GM12878 (cell line): ENCODE results near the gene FBN3. TPM values are rescaled to one million over a fixed set of nuclear protein-coding genes. Genes with fewer than 3 reads are reported as not detected.

Experiments
- ATAC-seq: fragments of 200-7000 bp; cut with Tn5 transposase; 3 replicates; pipeline ENCODE4 v1.9.1; 2020; ENCODE audit warnings: mild to moderate bottlenecking, moderate library complexity
- BruUV-seq: library from RNA; stranded (reverse); fragments of 400-500 nt; replicated peaks from 2 replicates; lab custom pipeline; 2021; lab: Mats Ljungman, UMichigan
- CTCF ChIA-PET: fragments of 300-600 bp; sonication (Branson Sonifier 250); formaldehyde crosslinking; extraction: SDS; loops from one replicate; lab custom pipeline; 2021; ENCODE audit warnings: inconsistent platforms; lab: Yijun Ruan, JAX
- POLR2A ChIA-PET: fragments of 350-600 bp; formaldehyde crosslinking; extraction: SDS; loops from one replicate; lab custom pipeline; 2021; ENCODE audit warnings: inconsistent platforms; lab: Charles Lee
- RAD21 ChIA-PET: fragments of 300-600 bp; sonication (Branson Sonifier 250); formaldehyde crosslinking; loops from one replicate; lab custom pipeline; 2023; ENCODE audit warnings: antibody characterized with exemption; ENCODE audit not compliant: unreplicated experiment; lab: Charles Lee
- SMC1A ChIA-PET: fragments of 300-600 bp; sonication (Branson Sonifier 250); formaldehyde crosslinking; loops from one replicate; lab custom pipeline; 2023; ENCODE audit not compliant: unreplicated experiment, uncharacterized antibody; lab: Charles Lee
- DNase-seq: peaks from one replicate; pipeline ENCODE4 v3.0.0-alpha.2; 2011; ENCODE audit warnings: low read depth, low spot score
- FAIRE-seq: peaks from 3 replicates; lab custom pipeline; 2011; peaks lifted over from hg19 to GRCh38; lab: Jason Lieb, UNC
- H2AFZ ChIP-seq: 2 replicates; pipeline ENCODE4 v1.6.0; 2011; ENCODE audit warnings: low read depth, low read length, control low read depth; ENCODE audit not compliant: control insufficient read depth
- H3K27ac ChIP-seq: 2 replicates; pipeline ENCODE4 v1.5.1; 2011; ENCODE audit warnings: control low read depth; ENCODE audit not compliant: control insufficient read depth, insufficient read depth
- H3K27me3 ChIP-seq, 2 experiments: replicated peaks in 1 of 2; 2 replicates each; pipeline versions ENCODE4 v1.6.0 to v1.6.1; 2011; ENCODE audit warnings: low read length in 1 of 2; ENCODE audit not compliant: control insufficient read depth in 2 of 2, insufficient read depth in 2 of 2
- H3K36me3 ChIP-seq, 2 experiments: 2 replicates each; pipeline ENCODE4 v1.5.1; 2011; ENCODE audit warnings: low read length in 1 of 2; ENCODE audit not compliant: control insufficient read depth in 2 of 2, insufficient read depth in 2 of 2
- H3K4me1 ChIP-seq: 2 replicates; pipeline ENCODE4 v1.6.1; 2011; ENCODE audit warnings: mild to moderate bottlenecking, low read length, moderate library complexity, mixed read lengths; ENCODE audit not compliant: control insufficient read depth, insufficient read depth
- H3K4me2 ChIP-seq: 2 replicates; pipeline ENCODE4 v1.6.0; 2011; ENCODE audit warnings: control low read depth; ENCODE audit not compliant: control insufficient read depth, insufficient read depth
- H3K4me3 ChIP-seq: fragments of 200-600 bp; sonication (generic); 2 replicates; pipeline ENCODE4 v1.5.1; 2016
- H3K79me2 ChIP-seq: 2 replicates; pipeline ENCODE4 v1.6.0; 2011; ENCODE audit warnings: low read length; ENCODE audit not compliant: control insufficient read depth, insufficient read depth
- H3K9ac ChIP-seq: 2 replicates; pipeline ENCODE4 v1.8.0; 2011; ENCODE audit warnings: low read length, control low read depth, mixed read lengths; ENCODE audit not compliant: control insufficient read depth, insufficient read depth
- H3K9me3 ChIP-seq: replicated peaks from 3 replicates; pipeline ENCODE4 v1.5.1; 2011; ENCODE audit warnings: mild to moderate bottlenecking, low read length; ENCODE audit not compliant: control insufficient read depth, insufficient read depth
- H4K20me1 ChIP-seq: 2 replicates; pipeline ENCODE4 v1.6.0; 2011; ENCODE audit not compliant: control insufficient read depth, insufficient read depth
- IKZF2 ChIP-seq, 2 experiments: fragments of 450-650 bp; IDR thresholded peaks; 2 replicates each; pipeline ENCODE4 v1.6.1; 2017; ENCODE audit warnings: mild to moderate bottlenecking in 2 of 2, moderate library complexity in 2 of 2
- PAX5 ChIP-seq: IDR thresholded peaks from 2 replicates; pipeline ENCODE4 v1.6.1; 2011; ENCODE audit warnings: low read depth, low read length, borderline replicate concordance
- RAD51 ChIP-seq: fragments of 450-650 bp; IDR thresholded peaks from 2 replicates; pipeline ENCODE4 v1.6.1; 2016; ENCODE audit warnings: moderate library complexity, mild to moderate bottlenecking, inconsistent platforms
- RFX5 ChIP-seq: IDR thresholded peaks from 2 replicates; pipeline ENCODE4 v1.6.1; 2011; ENCODE audit warnings: low read depth, low read length, improper control_type of control experiment
- SP1 ChIP-seq: IDR thresholded peaks from one replicate; pipeline ENCODE4 v1.6.1; 2011; ENCODE audit warnings: low read depth, low read length
- SRF ChIP-seq, 2 experiments: IDR thresholded peaks; 2 replicates each; pipeline ENCODE4 v1.6.1; 2011; ENCODE audit warnings: low read depth in 2 of 2, low read length in 2 of 2, mild to moderate bottlenecking in 1 of 2, moderate library complexity in 1 of 2
- SUPT20H ChIP-seq: IDR thresholded peaks from 2 replicates; pipeline ENCODE4 v1.6.1; 2011; ENCODE audit warnings: low read depth, mild to moderate bottlenecking, low read length, moderate library complexity, borderline replicate concordance; ENCODE audit not compliant: control insufficient read depth
- WRNIP1 ChIP-seq: IDR thresholded peaks from 2 replicates; pipeline ENCODE4 v1.6.1; 2011; ENCODE audit warnings: low read depth, low read length, improper control_type of control experiment, borderline replicate concordance
- WGBS: methylation state at CpG from one replicate; pipeline ENCODE4 v1.1.6; 2016; ENCODE audit warnings: low lambda C conversion rate; ENCODE audit not compliant: insufficient replicate concordance, insufficient coverage; ENCODE audit errors: missing lambda C conversion rate; 5-methylcytosine and 5-hydroxymethylcytosine counted together
- in situ Hi-C: fragments of 300-500 bp; cut with MboI; formaldehyde crosslinking; loops from 9 replicates; pipeline ENCODE4 v1.14.3; 2018; ENCODE audit warnings: mixed read lengths
- intact Hi-C: fragments of 100-400 bp; cut with micrococcal nuclease; formaldehyde crosslinking; loops from one replicate; pipeline ENCODE4 v1.14.2; 2022; ENCODE audit not compliant: unreplicated experiment
- polyA plus RNA-seq, 11 experiments: library from polyadenylated mRNA; depleted of rRNA in 4 of 11; unstranded in 6 of 11; stranded (reverse) in 5 of 11; fragments of >200 nt; fragmentation: Nextera tagmentation in 4 of 11; fragmentation: Illumina TruSeq in 1 of 11; extraction: Ambion mirVana in 4 of 11; extraction: Trizol in 1 of 11; gene quantifications; 1 replicate in 1 of 11; 2 replicates in 10 of 11; pipeline versions ENCODE4 v1.2.1 to v1.2.3, GENCODE V29; 2011 to 2016; ENCODE audit warnings: inconsistent platforms in 2 of 11, missing spikeins in 2 of 11, low read depth in 1 of 11
- total RNA-seq, 4 experiments: library from RNA; depleted of rRNA in 3 of 4; stranded (reverse); fragments of >200 nt in 3 of 4; fragmentation: Illumina TruSeq in 1 of 4; extraction: Trizol in 1 of 4; gene quantifications; 2 replicates each; pipeline versions ENCODE4 v1.2.1 to v1.2.3, GENCODE V29; 2013 to 2021

The FBN3 gene
- total and polyA plus RNA-seq, 10 of the 15 experiments (the other 5 are each of a cell fraction or from before 2014, with no cell fraction given) = 0.05 TPM; not detected in 9

DNA sequence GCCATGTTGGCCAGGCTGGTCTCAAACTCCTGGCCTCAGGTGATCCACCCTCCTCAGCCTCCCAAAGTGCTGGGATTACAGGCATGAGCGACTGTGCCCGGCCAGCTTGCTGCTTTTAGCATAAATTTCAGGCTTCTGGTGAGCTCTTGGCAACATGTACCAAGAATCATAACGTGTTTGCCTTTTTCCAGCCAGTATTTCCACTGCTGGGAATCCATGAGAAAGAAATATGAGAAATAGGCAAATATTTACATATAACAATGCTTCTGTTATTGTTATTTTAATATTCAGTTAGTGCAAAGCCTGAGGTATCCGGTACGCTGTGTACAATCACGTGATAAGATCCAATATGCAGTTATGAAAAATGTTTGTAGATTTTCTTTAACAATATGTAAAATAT is 30.6 kb upstream of the FBN3 start (continued):
- TF ChIP-seq WRNIP1 (no peak), SRF (IDR thresholded peaks at IDR 0.05; ENCODE audit: low read depth in 2 of 2, low read length in 2 of 2) (no peak)
- TF ChIP-seq, all 136 proteins: peak for 0

DNA sequence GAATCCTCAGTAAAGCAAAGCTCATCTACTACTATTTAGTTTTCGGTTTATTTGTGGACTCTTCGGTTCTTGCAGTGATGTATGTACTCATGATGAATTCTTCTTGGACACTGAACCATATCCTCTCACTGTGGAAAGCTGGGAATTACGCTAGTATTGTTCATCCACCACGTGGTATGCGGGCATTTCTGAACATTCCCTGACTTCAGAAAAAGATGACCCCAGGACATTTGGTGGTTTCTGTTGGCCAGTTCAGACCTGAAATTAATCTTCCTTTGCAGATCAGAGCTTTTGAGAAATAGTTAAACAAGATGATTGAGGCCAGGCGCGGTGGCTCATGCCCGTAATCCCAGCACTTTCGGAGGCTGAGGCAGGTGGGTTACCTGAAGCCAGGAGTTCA is 25.3 kb upstream of the FBN3 start:
- ChIA-PET SMC1A (no interaction called here), POLR2A (interaction anchor here (0.7 kb wide), 1 partner anchor 231 kb away, joined by 3 read pairs; no protein-coding TSS in a partner anchor), CTCF (interaction anchor here (0.6 kb wide), 1 partner anchor 14 kb away, joined by 3 read pairs; no protein-coding TSS in a partner anchor), RAD21 (no interaction called here)
- TF ChIP-seq SUPT20H = no peak
- TF ChIP-seq PAX5 = no peak
- no peak for TF ChIP-seq IKZF2 (IDR thresholded peaks at IDR 0.05)
- TF ChIP-seq SP1 = no peak
- TF ChIP-seq RFX5 = no peak
- TF ChIP-seq RAD51 = no peak
- no peak overlapping the region for H3K9ac ChIP-seq
- DNase-seq = no peak
- no peaks in the 10 kb centered on the region for H3K27me3 ChIP-seq
- no peaks in the 10 kb centered on the region for H3K9me3 ChIP-seq
- H3K36me3 ChIP-seq = no peaks in the 10 kb centered on the region
- ATAC-seq = no peak
- no peak for FAIRE-seq
- H4K20me1 ChIP-seq = no peaks in the 10 kb centered on the region
- no peak overlapping the region for H2AFZ ChIP-seq
- no peaks in the 10 kb centered on the region for H3K4me1 ChIP-seq
- H3K27ac ChIP-seq = no peak overlapping the region
- intact Hi-C loops (no loop called here), in situ Hi-C loops (no loop called here)
- no TSS peak for BruUV-seq
- H3K4me2 ChIP-seq = no peak overlapping the region
- H3K4me3 ChIP-seq = no peak overlapping the region
- H3K79me2 ChIP-seq = no peaks in the 10 kb centered on the region
- 71% methylated on average over 9 of the region's 9 CpGs for WGBS
